HG02840 (cell line): ENCODE data around the gene FLT3LG.

Experiments
- ATAC-seq: cut with Tn5 transposase; IDR thresholded peaks from one replicate; pipeline ENCODE4 v1.9.1; 2021; ENCODE audit warnings: mild to moderate bottlenecking, moderate library complexity, moderate number of reproducible peaks; ENCODE audit not compliant: unreplicated experiment, low FRiP score

The FLT3LG gene

DNA sequence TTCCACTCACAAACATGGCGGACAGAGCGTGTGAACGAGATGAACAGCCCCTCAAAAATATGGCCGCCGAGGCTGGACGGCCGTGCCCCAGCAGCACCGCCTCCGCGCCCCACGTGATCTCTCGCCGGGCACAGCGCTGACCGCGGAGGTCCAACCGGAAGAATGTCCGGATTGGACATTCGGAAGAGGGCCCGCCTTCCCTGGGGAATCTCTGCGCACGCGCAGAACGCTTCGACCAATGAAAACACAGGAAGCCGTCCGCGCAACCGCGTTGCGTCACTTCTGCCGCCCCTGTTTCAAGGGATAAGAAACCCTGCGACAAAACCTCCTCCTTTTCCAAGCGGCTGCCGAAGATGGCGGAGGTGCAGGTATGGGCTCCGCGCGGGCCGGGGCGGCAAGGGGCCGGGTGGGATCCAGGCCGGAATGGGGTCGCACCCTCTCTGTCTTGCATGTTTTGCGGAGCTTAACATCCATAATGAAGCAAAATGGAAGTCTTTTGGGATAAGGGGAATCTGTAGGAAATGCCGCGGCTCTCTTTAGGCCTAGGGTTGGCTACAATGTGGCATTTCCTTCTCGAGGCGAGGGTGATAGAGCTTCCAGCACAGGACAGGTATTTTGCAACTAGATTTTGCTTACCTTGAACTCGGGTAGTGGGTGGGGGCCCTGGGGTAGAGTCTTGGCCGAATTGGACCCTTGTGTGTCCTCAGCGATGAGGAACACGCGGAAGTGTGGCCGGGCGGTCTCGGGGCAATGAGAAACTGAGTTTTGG lies 13.4 kb downstream of the FLT3LG start, which contains the start of gene RPL13A:
RPL13A (plus strand) TSS at position 332 of the 769 bp plus-strand sequence; CDS start at position 354, 22 bp downstream.
- peak; percentile 92 for ATAC-seq

DNA sequence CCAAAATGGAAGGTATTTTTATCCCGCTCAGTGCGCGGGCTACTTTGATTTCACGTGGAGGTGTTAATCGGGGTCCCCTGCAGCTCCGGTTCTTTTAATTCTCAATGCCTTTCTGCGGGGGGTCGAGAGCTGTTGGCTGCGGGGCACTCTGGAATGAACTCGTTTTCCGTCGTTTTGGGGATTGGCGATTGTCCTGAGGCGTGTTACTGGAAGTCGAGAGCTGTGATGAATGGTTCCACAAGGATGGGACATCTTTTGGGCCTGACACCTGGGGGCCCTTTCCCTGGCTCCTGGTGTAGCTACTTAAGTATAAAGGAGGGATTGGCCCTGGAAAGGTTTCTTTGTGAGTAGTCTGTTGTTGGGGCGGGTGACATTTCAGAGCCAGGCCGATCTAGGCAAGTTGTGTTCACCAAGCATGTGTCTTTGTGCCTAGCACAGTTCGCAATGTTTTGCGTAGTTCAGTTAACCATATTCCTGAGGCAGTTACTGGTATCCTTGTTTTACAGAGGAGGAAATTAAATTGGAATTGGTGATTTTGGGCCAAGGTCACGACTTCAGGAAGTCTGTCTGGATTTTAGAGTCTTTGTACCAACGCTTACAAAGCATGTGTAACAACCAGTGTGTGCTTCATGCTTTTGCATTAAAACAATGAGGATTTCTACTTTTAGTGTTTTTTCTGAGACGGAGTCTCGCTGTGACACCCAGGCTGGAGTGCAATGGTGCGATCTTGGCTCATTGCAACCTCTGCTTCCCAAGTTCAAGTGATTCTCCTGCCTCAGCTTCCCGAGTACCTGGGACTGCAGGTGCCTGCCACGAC lies 14.2 kb downstream of the FLT3LG start:
- no peak for ATAC-seq

DNA sequence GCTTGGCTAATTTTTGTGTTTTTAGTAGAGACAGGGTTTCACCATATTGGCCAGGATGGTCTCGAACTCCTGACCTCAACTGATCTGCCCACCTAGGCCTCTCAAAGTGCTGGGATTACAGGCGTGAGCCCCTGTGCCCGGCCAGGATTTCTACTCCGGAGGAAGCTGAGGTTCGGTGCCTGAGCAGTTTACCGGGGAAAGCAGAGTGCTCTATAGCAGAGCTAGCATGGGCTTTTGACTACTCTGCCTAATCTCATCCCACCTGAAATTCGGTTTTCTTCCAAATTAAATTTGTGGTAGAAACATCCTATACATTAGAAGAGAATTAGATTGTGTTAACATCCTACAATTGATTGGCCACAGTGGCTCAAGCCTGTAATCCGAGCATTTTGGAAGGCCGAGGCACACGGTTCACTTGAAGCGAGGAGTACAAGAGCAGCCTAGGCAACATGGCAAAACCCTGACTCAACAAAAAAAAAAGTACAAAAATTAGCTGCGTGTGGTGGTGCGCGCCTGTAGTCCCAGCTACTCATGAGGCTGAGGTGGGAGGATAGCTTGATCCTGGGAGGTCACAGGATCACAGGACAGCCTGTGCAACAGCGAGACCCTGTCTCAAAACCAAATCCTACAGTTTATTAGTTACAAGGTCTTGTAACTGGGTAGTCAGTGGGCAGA lies 15.0 kb downstream of the FLT3LG start:
- ATAC-seq = no peak

DNA sequence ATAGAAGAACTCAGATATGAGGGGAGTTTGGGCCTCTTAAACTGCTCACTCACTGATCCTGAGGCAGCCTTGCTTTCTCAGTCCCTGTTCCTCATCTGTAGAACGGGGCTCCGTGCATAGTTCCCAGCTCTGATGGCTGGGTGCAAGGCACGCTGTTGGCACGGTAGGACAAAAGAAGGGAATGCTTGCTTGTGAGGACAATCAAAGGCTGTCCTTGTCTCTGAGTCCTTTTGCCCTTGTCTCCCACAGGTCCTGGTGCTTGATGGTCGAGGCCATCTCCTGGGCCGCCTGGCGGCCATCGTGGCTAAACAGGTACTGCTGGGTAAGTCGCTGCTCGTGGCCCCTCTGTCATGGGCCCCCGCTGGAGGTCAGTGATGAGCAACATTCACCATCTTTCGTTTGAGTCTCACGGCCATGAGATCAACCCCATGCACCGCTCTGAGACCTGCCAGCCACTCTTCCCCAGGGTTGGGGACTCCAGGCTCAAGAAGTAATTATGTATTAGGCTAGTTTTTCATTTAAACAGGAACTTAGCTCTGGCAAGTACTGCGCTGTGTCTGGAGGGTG lies 15.7 kb downstream of the FLT3LG start:
- ATAC-seq = no peak

DNA sequence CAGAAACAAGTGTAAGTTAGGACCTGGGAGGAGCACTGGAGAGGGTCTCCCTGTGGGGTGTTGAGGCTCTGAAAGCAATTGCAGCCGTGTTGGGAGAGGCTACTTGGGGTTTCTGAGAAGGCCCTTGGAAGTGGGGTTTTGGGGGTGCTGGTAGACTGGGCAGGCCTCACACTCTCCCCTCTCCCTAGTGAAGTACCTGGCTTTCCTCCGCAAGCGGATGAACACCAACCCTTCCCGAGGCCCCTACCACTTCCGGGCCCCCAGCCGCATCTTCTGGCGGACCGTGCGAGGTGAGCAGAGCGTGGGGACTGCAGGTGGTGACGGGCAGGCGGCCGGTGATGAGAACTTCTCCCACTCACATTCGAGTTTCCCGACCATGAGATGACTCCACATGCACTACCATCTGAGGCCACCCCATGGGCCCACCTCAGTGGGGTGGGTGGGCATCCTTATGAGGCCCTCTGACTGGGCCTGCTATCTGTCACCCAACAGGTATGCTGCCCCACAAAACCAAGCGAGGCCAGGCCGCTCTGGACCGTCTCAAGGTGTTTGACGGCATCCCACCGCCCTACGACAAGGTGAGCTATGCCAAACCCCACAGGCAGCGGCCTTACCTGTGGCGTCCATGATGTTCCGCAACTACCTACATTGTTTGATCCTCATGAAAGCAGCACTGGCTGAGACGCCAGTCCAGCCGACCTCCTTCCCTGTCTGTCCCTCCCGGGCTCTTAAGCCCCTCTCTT lies 16.4 kb downstream of the FLT3LG start:
- ATAC-seq = no peak

DNA sequence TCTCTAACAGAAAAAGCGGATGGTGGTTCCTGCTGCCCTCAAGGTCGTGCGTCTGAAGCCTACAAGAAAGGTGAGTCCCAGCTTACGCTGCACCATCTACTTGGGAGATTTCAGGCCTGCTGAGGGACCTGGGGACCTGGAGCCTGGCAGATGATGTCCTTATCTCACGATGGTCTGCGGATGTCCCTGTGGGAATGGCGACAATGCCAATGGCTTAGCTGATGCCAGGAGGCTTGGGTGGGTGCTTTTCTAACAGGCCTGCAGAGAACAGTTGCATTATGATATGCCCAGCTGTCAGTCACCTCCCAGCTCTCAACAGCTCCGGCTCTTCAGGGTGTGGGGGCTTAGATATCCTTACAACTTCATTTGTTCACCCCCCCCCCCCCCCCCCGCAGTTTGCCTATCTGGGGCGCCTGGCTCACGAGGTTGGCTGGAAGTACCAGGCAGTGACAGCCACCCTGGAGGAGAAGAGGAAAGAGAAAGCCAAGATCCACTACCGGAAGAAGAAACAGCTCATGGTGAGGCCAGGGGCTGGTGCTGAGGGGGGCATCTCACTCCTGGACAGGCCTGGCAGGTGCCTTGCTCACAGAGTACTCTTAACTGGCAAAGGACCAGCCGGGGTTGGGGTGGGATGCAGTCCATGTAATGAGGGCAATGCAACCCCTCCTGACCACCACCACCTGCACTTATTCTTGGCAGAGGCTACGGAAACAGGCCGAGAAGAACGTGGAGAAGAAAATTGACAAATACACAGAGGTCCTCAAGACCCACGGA lies 17.2 kb downstream of the FLT3LG start:
- ATAC-seq = no peak

DNA sequence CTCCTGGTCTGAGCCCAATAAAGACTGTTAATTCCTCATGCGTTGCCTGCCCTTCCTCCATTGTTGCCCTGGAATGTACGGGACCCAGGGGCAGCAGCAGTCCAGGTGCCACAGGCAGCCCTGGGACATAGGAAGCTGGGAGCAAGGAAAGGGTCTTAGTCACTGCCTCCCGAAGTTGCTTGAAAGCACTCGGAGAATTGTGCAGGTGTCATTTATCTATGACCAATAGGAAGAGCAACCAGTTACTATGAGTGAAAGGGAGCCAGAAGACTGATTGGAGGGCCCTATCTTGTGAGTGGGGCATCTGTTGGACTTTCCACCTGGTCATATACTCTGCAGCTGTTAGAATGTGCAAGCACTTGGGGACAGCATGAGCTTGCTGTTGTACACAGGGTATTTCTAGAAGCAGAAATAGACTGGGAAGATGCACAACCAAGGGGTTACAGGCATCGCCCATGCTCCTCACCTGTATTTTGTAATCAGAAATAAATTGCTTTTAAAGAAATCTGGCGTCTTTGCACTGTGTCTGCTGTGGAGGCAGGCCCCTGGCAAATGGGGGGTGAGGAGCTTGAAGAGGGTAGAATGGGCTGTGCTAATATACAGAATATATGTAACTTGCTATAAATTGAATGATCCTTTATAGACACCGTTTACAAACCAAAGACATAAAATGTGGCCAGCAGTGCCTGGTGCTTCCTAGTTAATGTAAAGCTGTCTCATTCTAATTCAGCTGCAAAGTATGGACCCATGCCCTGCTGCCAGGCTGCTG lies 18.0 kb downstream of the FLT3LG start:
- ATAC-seq = no peak

DNA sequence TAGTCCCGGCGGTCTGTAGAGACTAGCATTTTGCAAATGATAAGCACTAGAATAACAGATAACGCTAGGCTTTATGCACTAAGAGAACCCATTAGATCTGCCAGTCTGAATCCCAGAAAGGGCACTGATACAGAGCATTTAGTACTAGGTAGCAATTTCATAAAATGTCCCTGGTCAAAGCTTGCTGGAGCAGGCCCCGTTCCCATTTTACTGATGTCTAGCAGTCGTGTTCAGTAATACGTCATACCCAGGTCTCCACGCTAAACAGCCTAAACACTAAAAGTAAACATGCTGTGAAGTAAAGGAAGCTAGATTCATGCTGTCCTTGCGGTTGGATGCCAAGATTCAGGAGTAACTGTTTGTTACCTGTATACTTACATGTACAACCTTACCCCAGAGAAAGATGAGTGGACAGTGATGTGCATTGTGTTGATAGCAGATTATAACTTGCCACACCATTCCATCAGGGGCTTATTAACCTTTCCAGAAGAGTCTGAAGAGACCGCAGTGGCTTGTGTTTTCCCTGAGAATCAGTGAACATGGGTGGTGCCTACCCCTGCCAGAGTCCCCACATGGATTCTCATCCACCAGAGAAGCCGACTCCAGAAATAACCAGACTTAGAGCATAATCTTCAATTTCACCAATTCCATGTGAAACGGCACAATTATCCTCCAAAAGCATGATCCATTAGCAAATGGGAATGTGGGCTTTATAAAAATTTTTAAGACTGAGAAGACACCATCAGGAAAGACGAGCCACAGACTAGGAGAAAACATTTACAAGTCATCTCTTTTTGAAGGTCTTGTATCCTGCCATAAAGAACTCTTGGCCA lies 18.8 kb downstream of the FLT3LG start:
- ATAC-seq = no peak

DNA sequence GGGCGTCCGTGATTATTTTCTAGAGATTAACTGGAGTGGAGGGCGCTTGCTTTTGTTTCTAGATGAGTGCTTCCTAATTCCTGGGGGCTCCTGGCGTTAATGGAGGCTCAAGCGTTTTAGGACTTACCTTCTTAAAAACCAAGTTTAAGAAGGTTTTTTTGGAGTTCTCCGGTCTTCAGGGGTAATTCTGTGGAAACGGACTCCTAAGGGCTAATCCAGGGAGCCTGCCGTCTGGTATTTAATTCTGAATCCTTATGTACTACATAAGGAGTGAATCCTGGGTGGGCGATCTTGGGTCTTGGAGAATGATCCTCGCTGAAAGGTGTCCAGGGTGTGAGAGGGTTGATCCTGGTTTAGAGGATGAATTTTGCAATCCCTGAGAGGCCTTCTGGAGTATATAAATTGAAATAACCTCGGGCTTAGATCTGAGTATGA lies 22.6 kb downstream of the FLT3LG start:
- no peak for ATAC-seq

DNA sequence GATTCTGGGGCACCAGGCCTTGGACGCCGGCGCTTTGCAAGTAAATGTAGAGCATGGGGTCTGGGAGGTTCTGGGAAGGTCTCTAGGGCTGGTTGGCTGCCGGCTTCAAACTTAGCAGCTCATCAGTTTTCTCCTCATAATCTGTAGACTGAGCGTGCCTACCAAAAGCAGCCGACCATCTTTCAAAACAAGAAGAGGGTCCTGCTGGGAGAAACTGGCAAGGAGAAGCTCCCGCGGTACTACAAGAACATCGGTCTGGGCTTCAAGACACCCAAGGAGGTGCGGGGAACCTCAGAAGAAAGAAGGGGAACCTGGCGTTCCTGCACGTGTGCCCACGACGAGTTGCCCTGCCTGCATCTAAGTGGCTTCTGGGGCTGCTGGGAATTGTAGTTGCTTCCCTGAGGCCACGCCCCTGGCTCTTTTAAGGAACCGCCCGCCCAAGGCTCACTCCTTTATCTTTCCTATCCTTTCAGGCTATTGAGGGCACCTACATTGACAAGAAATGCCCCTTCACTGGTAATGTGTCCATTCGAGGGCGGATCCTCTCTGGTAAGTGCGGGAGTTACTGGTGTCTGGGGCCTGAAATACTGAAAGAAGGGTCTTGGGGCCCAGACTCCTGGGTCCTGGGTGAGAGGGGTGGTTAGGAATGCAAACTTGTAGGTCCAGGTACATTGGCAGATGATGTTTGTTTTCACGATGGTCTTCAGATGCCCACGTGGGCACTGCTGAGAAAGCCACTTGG lies 23.2 kb downstream of the FLT3LG start:
- no peak for ATAC-seq

DNA sequence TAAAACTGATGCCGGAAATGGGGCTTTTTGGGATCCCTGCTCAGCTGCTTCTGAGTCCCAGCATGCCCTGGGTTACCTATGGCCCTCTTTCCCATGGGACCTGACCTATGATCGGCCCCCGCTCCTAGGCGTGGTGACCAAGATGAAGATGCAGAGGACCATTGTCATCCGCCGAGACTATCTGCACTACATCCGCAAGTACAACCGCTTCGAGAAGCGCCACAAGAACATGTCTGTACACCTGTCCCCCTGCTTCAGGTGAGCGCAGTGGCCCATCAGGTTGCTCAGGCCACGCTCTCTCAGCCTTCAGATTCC lies 23.7 kb downstream of the FLT3LG start:
- ATAC-seq = no peak

DNA sequence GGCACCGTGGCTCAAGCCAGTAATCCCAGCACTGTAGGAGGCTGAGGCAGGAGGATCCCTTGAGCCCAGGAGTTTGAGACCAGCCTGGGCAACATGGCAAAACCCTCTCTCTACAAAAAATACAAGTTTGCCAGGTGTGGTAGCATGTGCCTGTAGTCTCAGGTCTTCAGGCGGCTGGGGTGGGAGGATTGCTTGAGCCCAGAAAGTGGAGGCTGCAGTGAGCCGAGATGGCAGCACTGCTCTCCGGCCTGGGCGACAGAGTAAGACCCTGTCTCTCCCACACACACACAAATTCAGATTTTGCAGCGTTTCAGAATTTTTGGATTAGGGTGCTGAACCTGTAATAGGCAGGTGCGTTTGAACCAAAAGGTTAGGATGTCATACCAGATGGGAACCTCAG lies 24.5 kb downstream of the FLT3LG start:
- no peak for ATAC-seq

DNA sequence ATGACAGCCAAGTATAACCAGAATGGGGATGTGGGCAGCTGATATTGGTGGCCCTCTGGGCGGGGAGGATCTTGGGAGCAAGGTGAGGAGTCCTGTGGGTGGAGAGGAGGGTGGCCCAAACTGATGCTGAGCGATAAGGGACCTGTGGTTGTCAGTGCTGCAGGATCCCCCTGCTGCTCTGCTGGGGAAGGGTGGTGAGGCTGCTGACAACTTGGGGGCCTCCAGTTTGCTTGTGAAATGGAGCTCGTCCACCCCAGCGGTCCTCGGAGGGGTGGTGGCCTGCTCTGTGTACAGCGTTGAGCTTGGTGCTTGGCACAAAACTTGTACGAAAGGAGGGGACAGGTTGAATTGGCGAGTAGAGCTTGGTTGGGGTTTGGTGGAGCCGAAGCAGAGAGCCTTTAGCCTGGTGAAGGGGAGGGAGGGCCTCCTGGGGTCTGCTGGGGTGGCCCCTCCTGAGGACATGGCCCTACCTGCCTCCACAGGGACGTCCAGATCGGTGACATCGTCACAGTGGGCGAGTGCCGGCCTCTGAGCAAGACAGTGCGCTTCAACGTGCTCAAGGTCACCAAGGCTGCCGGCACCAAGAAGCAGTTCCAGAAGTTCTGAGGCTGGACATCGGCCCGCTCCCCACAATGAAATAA lies 25.1 kb downstream of the FLT3LG start:
- no peak for ATAC-seq

DNA sequence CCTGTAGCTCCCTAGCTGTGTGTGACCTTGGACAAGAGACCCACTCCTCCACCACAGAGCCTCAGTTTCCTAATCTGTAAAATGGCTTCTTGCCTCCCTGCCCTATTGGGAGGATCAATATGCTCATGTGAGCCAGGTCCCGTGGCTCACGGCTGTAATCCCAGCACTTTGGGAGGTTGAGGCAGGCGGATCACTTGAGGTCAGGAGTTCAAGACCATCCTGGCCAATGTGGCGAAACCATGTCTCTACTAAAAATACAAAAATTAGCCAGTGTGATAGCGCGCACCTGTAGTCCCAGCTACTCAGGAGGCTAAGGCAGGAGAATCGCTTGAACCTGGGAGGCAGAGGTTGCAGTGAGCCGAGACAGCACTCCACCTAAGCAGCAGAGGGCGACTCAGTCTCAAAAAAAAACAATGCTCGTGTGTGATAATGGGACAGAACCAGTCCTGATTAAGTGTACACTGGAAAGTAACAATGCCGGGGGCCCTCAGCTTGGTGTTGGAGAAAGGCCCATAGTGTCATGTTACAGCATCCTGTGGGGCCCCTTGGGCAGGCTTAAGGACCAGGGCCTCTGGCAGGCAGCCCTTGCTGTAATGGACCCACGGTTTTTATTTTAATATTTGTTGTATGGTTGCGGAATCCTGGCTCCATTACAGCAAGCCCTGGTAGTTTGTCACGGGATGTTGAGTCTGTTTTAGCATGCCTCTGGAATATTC lies 29.0 kb downstream of the FLT3LG start:
- no peak for ATAC-seq

DNA sequence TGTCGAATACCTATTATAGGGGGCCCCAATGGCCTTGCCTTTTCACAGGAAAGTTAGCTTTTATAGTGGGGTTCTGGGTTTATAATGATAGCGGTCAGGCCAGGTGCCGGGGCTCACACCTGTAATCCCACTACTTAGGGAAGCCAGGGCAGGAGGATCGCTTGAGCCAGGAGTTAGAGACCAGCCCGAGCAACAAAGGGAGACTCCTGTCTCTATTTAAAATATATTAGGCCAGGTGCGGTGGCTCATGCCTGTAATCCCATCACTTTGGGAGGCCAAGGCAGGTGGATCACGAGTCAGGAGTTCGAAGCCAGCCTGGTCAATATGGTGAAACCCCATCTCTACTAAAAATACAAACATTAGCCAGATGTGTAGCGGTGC lies 29.6 kb downstream of the FLT3LG start:
- no peak for ATAC-seq

DNA sequence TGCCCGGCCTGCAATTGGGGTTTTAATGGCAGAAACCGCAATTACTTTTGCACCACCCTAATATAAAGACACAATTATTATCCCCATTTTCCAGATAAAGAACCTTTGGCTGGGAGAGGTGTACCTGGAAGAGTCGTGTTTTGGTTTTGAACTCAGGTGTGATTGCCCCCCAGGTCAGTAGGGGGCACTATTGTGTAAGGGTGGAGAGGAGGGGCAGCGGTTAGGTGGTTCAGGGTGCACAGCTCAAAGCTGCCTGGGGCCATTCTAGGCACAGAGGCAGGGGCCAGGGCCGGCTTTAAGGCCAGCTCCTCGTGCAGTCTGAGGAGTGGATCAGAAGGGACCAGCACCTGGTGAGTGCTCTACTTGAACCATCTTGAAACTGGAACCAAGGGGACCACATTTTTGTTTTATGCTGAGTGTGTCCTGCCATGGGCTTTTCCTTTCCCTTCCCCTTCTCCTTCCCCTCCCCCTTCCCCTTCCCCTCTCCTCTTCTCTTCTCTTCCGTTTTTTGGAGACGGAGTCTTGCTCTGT lies 32.6 kb downstream of the FLT3LG start:
- ATAC-seq = no peak
